OCI-LY3 (cell line): ENCODE measurements around the gene KLHL13.

Experiments used
- H2AFZ ChIP-seq: fragments of 200-600, 300-600 bp; shearing (Covaris generic); 2 replicates; pipeline ENCODE4 v1.6.0; 2014; ENCODE audit warnings: antibody characterized with exemption, low read depth, low read length
- H3K27ac ChIP-seq: fragments of 200-600, 300-600 bp; sonication (generic); 2 replicates; pipeline ENCODE4 v1.5.1; 2014; ENCODE audit warnings: mild to moderate bottlenecking, low read length, moderate library complexity, mixed read lengths
- H3K27me3 ChIP-seq: fragments of 200-600, 300-600 bp; sonication (generic); 2 replicates; pipeline ENCODE4 v1.6.1; 2014; ENCODE audit warnings: low read depth, low read length, mixed read lengths
- H3K36me3 ChIP-seq: fragments of 200-600, 300-600 bp; sonication (generic); replicated peaks from 2 replicates; pipeline ENCODE3; 2014; ENCODE audit warnings: low read depth, low read length, mixed read lengths
- H3K4me1 ChIP-seq: fragments of 300-600, 200-600 bp; sonication (generic); 2 replicates; pipeline ENCODE4 v1.6.1; 2014; ENCODE audit warnings: low read length, mixed read lengths
- H3K4me2 ChIP-seq: fragments of 200-600, 300-600 bp; sonication (generic); 2 replicates; pipeline ENCODE4 v1.6.1; 2014; ENCODE audit warnings: low read length, mixed read lengths
- H3K4me3 ChIP-seq: fragments of 300-600, 200-600 bp; sonication (generic); 2 replicates; pipeline ENCODE4 v1.5.1; 2014; ENCODE audit warnings: antibody characterized with exemption, mild to moderate bottlenecking, low read length, moderate library complexity
- H3K79me2 ChIP-seq: fragments of 300-600, 200-600 bp; shearing (Covaris generic); 2 replicates; pipeline ENCODE4 v1.6.1; 2014; ENCODE audit warnings: mild to moderate bottlenecking, low read length, mixed read lengths
- H3K9ac ChIP-seq: fragments of 300-600, 200-600 bp; shearing (Covaris generic); 2 replicates; pipeline ENCODE4 v1.6.0; 2014; ENCODE audit warnings: mild to moderate bottlenecking, low read length, moderate library complexity
- H3K9me3 ChIP-seq: fragments of 200-600, 300-600 bp; shearing (Covaris generic); 2 replicates; pipeline ENCODE4 v1.6.1; 2014; ENCODE audit warnings: low read length, mixed read lengths; ENCODE audit not compliant: insufficient read depth
- H4K20me1 ChIP-seq: fragments of 200-600, 300-600 bp; sonication (generic); 2 replicates; pipeline ENCODE4 v1.6.1; 2016; ENCODE audit warnings: low read length, mixed read lengths; ENCODE audit not compliant: insufficient read depth
- EZH2phosphoT487 ChIP-seq: fragments of 200-600 bp; shearing (Covaris generic); IDR thresholded peaks from 2 replicates; pipeline ENCODE4 v1.6.1; 2018; ENCODE audit warnings: antibody characterized with exemption, mixed run types, low read depth
- TF ChIP-seq, protein P1 (sequence below): fragments of 200-600, 300-600 bp; sonication (generic); IDR thresholded peaks from 2 replicates; pipeline ENCODE4 v1.5.1; 2014; ENCODE audit warnings: antibody characterized with exemption, low read length, low read depth

The KLHL13 gene

GRCh38 chrX:117919755-117920154 lies 196.9 kb downstream of the KLHL13 start:
- H3K4me2 ChIP-seq, result no peak overlapping the region
- 0 out of 2 replicates have a peak, but pooled peaks cover 2% of the 10 kb centered on the region for H3K4me1 ChIP-seq
- no peaks in the 10 kb centered on the region for H3K27me3 ChIP-seq
- no peak overlapping the region for H3K9ac ChIP-seq
- no peaks in the 10 kb centered on the region for H3K79me2 ChIP-seq
- no peak overlapping the region for H2AFZ ChIP-seq
- H3K4me3 ChIP-seq, result no peak overlapping the region
- H3K9me3 ChIP-seq, result no peaks in the 10 kb centered on the region
- H3K27ac ChIP-seq, result no peak overlapping the region
- H4K20me1 ChIP-seq, result no peaks in the 10 kb centered on the region
- H3K36me3 ChIP-seq, result no peaks in the 10 kb centered on the region
- TF ChIP-seq, protein P1, sequence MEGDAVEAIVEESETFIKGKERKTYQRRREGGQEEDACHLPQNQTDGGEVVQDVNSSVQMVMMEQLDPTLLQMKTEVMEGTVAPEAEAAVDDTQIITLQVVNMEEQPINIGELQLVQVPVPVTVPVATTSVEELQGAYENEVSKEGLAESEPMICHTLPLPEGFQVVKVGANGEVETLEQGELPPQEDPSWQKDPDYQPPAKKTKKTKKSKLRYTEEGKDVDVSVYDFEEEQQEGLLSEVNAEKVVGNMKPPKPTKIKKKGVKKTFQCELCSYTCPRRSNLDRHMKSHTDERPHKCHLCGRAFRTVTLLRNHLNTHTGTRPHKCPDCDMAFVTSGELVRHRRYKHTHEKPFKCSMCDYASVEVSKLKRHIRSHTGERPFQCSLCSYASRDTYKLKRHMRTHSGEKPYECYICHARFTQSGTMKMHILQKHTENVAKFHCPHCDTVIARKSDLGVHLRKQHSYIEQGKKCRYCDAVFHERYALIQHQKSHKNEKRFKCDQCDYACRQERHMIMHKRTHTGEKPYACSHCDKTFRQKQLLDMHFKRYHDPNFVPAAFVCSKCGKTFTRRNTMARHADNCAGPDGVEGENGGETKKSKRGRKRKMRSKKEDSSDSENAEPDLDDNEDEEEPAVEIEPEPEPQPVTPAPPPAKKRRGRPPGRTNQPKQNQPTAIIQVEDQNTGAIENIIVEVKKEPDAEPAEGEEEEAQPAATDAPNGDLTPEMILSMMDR, result no peak
- no peak for TF ChIP-seq EZH2phosphoT487

- no peak overlapping the region for H3K27ac ChIP-seq
- no peaks in the 10 kb centered on the region for H3K36me3 ChIP-seq
- H3K79me2 ChIP-seq, result no peaks in the 10 kb centered on the region
- H3K4me2 ChIP-seq, result no peak overlapping the region
- H3K9ac ChIP-seq, result no peak overlapping the region
- H2AFZ ChIP-seq, result no peak overlapping the region
- no peaks in the 10 kb centered on the region for H3K4me1 ChIP-seq
- TF ChIP-seq, protein P1, result no peak
- no peak for TF ChIP-seq EZH2phosphoT487
- no peaks in the 10 kb centered on the region for H3K9me3 ChIP-seq
- no peak overlapping the region for H3K4me3 ChIP-seq
- no peaks in the 10 kb centered on the region for H3K27me3 ChIP-seq
- no peaks in the 10 kb centered on the region for H4K20me1 ChIP-seq
Observed at GRCh38 chrX:117910216-117910615, 206.4 kb downstream of the KLHL13 start.

GRCh38 chrX:117898226-117898625 lies 218.4 kb downstream of the KLHL13 start:
- no peaks in the 10 kb centered on the region for H3K4me1 ChIP-seq
- no peak overlapping the region for H3K4me2 ChIP-seq
- H3K79me2 ChIP-seq, result no peaks in the 10 kb centered on the region
- H3K9me3 ChIP-seq, result no peaks in the 10 kb centered on the region
- H2AFZ ChIP-seq, result no peak overlapping the region
- no peak overlapping the region for H3K9ac ChIP-seq
- no peaks in the 10 kb centered on the region for H3K27me3 ChIP-seq
- no peak overlapping the region for H3K4me3 ChIP-seq
- no peaks in the 10 kb centered on the region for H3K36me3 ChIP-seq
- no peaks in the 10 kb centered on the region for H4K20me1 ChIP-seq
- no peak for TF ChIP-seq EZH2phosphoT487
- TF ChIP-seq, protein P1, result no peak
- no peak overlapping the region for H3K27ac ChIP-seq

- no peaks in the 10 kb centered on the region for H3K4me1 ChIP-seq
- no peaks in the 10 kb centered on the region for H3K9me3 ChIP-seq
- no peaks in the 10 kb centered on the region for H3K27me3 ChIP-seq
- H3K36me3 ChIP-seq, result no peaks in the 10 kb centered on the region
- H3K9ac ChIP-seq, result no peak overlapping the region
- H3K27ac ChIP-seq, result no peak overlapping the region
- no peak for TF ChIP-seq EZH2phosphoT487
- TF ChIP-seq, protein P1, result no peak
- no peaks in the 10 kb centered on the region for H3K79me2 ChIP-seq
- no peak overlapping the region for H3K4me3 ChIP-seq
- H2AFZ ChIP-seq, result no peak overlapping the region
- H4K20me1 ChIP-seq, result no peaks in the 10 kb centered on the region
- no peak overlapping the region for H3K4me2 ChIP-seq
Observed at GRCh38 chrX:117895418-117895817, 221.2 kb downstream of the KLHL13 start.
